Calu3 (cell line): ENCODE measurements around the gene TBC1D8. TPM values are rescaled to one million over a fixed set of nuclear protein-coding genes. Genes with fewer than 3 reads are reported as not detected.

Experiments
- BruUV-seq: library from RNA; stranded (reverse); fragments of 400-500 nt; replicated peaks from 2 replicates; lab custom pipeline; 2021; lab: Mats Ljungman, UMichigan
- CTCF ChIA-PET: fragments of 300-600 bp; sonication (Branson Sonifier 250); formaldehyde crosslinking; loops from one replicate; lab custom pipeline; 2022; ENCODE audit warnings: antibody characterized with exemption; lab: Charles Lee
- DNase-seq: peaks from one replicate; pipeline ENCODE4 v3.0.0; 2022
- H3K27ac Mint-ChIP-seq: one replicate; pipeline ENCODE4 v1.8.0; 2022; ENCODE audit warnings: mixed read lengths; ENCODE audit not compliant: unreplicated experiment
- H3K27me3 Mint-ChIP-seq: one replicate; pipeline ENCODE4 v1.8.0; 2022; ENCODE audit warnings: mixed read lengths; ENCODE audit not compliant: unreplicated experiment
- H3K36me3 Mint-ChIP-seq: one replicate; pipeline ENCODE4 v1.8.0; 2022; ENCODE audit warnings: mild to moderate bottlenecking, moderate library complexity, mixed read lengths; ENCODE audit not compliant: insufficient read depth, unreplicated experiment
- H3K4me1 Mint-ChIP-seq: one replicate; pipeline ENCODE4 v1.8.0; 2022; ENCODE audit warnings: mild to moderate bottlenecking, low read depth, mixed read lengths; ENCODE audit not compliant: unreplicated experiment
- H3K4me3 Mint-ChIP-seq: one replicate; pipeline ENCODE4 v1.8.0; 2022; ENCODE audit warnings: mild to moderate bottlenecking, low read depth, moderate library complexity, mixed read lengths; ENCODE audit not compliant: unreplicated experiment
- H3K9me3 Mint-ChIP-seq: one replicate; pipeline ENCODE4 v1.8.0; 2022; ENCODE audit warnings: low read depth, mixed read lengths; ENCODE audit not compliant: unreplicated experiment
- CTCF ChIP-seq: fragments of 200-600 bp; IDR thresholded peaks from one replicate; pipeline ENCODE4 v1.8.0; 2022; ENCODE audit warnings: antibody characterized with exemption; ENCODE audit not compliant: unreplicated experiment
- intact Hi-C: fragments of 100-400 bp; cut with micrococcal nuclease; formaldehyde crosslinking; loops from one replicate; pipeline ENCODE4 v1.10.0; 2022; ENCODE audit not compliant: unreplicated experiment
- total RNA-seq: library from RNA; stranded (reverse); gene quantifications from 2 replicates; pipeline ENCODE4 v1.2.3, GENCODE V29; 2022

TBC1D8 gene
- total RNA-seq, 1 experiment from 2014 or later = 25.3 TPM

GRCh38 chr2:101197215-101197745 is 46.1 kb upstream of the TBC1D8 start:
- Mint-ChIP-seq H3K9me3 (peaks cover 2% of the 10 kb centered on the region), H3K36me3 (peaks cover 14% of the 10 kb centered on the region), H3K27ac (no peak overlapping the region), H3K4me1 (peaks cover 40% of the 10 kb centered on the region), H3K27me3 (no peaks in the 10 kb centered on the region), H3K4me3 (no peak overlapping the region)
- CTCF ChIA-PET = interaction anchor here (0.8 to 2.6 kb wide), 6 partner anchors 8 to 160 kb away, joined by 3 to 9 read pairs (median 4); no protein-coding TSS in a partner anchor
- intact Hi-C loops = loop anchor here (1.0 kb wide), 1 partner anchor 55 kb away; the partner anchor contains the start of gene CNOT11
- peak; percentile 15 for DNase-seq
- no TSS peak for BruUV-seq
- peak; percentile 24 for TF ChIP-seq CTCF

- CTCF ChIA-PET = interaction anchor here (1.2 to 2.6 kb wide), 3 partner anchors 10 to 159 kb away, joined by 4 to 9 read pairs (median 4); no protein-coding TSS in a partner anchor
- no peak overlapping the region for H3K27ac Mint-ChIP-seq
- no peak overlapping the region for H3K4me3 Mint-ChIP-seq
- peaks cover 2% of the 10 kb centered on the region for H3K9me3 Mint-ChIP-seq
- H3K36me3 Mint-ChIP-seq = peaks cover 11% of the 10 kb centered on the region
- BruUV-seq = no TSS peak
- H3K27me3 Mint-ChIP-seq = no peaks in the 10 kb centered on the region
- no peak for DNase-seq
- intact Hi-C loops = no loop called here
- TF ChIP-seq CTCF = no peak
- H3K4me1 Mint-ChIP-seq = peaks cover 38% of the 10 kb centered on the region
Measured at GRCh38 chr2:101195871-101196661, 44.9 kb upstream of the TBC1D8 start.

GRCh38 chr2:101193033-101193626 is 41.9 kb upstream of the TBC1D8 start:
- no peak for TF ChIP-seq CTCF
- peaks cover 20% of the 10 kb centered on the region for H3K4me1 Mint-ChIP-seq
- no peaks in the 10 kb centered on the region for H3K27me3 Mint-ChIP-seq
- intact Hi-C loops = no loop called here
- no TSS peak for BruUV-seq
- CTCF ChIA-PET = interaction anchor here (0.7 kb wide), 1 partner anchor 80 kb away, joined by 5 read pairs; no protein-coding TSS in a partner anchor
- no peaks in the 10 kb centered on the region for H3K36me3 Mint-ChIP-seq
- H3K4me3 Mint-ChIP-seq = no peak overlapping the region
- DNase-seq = no peak
- H3K9me3 Mint-ChIP-seq = no peaks in the 10 kb centered on the region
- H3K27ac Mint-ChIP-seq = no peak overlapping the region

- no peak overlapping the region for H3K4me3 Mint-ChIP-seq
- no peak for DNase-seq
- TF ChIP-seq CTCF = no peak
- H3K9me3 Mint-ChIP-seq = no peaks in the 10 kb centered on the region
- CTCF ChIA-PET = interaction anchor here (0.5 kb wide), 1 partner anchor 65 kb away, joined by 5 read pairs; no protein-coding TSS in a partner anchor
- no peak overlapping the region for H3K27ac Mint-ChIP-seq
- no peaks in the 10 kb centered on the region for H3K36me3 Mint-ChIP-seq
- peaks cover under 1% of the 10 kb centered on the region for H3K4me1 Mint-ChIP-seq
- no TSS peak for BruUV-seq
- intact Hi-C loops = no loop called here
- H3K27me3 Mint-ChIP-seq = no peaks in the 10 kb centered on the region
Measured at GRCh38 chr2:101190747-101191516, 39.8 kb upstream of the TBC1D8 start.
